ENCODE results near the gene NAALADL2. TPM values are rescaled to one million over a fixed set of nuclear protein-coding genes. Genes with fewer than 3 reads are reported as not detected.

NAALADL2 gene
- total RNA-seq, 1 donor: 23.5 TPM

DNA sequence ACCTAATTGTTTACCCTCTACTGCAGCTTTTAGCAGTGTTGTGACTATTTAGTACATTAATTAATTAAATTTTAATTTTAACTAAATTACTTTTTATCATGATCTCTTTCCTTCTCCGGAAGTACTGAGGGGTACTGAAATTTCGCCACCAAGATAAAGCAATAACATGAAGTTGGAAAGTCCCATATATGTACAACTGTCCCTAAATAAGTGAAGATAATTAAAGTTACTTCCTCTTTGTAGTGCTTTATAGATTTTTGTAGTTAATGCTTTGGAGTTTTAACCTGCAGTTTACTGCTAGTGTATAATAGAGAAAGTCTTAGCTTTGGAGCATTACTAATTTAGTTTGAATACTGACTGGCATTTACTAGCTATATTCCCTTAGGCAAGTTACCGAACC is 325.3 kb downstream of the NAALADL2 start:
- no peak overlapping the region for H3K4me2 ChIP-seq (ENCODE audit: insufficient read depth, low read length)
- H3K79me2 ChIP-seq (ENCODE audit: insufficient read depth, low read length): no peaks in the 10 kb centered on the region
- no peak for DNase-seq (ENCODE audit: insufficient read length, low spot score, missing footprints)
- H3K36me3 ChIP-seq (ENCODE audit: insufficient read depth, low read length): no peaks in the 10 kb centered on the region
- TF ChIP-seq, protein P1, sequence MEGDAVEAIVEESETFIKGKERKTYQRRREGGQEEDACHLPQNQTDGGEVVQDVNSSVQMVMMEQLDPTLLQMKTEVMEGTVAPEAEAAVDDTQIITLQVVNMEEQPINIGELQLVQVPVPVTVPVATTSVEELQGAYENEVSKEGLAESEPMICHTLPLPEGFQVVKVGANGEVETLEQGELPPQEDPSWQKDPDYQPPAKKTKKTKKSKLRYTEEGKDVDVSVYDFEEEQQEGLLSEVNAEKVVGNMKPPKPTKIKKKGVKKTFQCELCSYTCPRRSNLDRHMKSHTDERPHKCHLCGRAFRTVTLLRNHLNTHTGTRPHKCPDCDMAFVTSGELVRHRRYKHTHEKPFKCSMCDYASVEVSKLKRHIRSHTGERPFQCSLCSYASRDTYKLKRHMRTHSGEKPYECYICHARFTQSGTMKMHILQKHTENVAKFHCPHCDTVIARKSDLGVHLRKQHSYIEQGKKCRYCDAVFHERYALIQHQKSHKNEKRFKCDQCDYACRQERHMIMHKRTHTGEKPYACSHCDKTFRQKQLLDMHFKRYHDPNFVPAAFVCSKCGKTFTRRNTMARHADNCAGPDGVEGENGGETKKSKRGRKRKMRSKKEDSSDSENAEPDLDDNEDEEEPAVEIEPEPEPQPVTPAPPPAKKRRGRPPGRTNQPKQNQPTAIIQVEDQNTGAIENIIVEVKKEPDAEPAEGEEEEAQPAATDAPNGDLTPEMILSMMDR (IDR thresholded peaks at IDR 0.05; ENCODE audit: extremely low read depth, low read depth, low read length): no peak
- no peaks in the 10 kb centered on the region for H4K20me1 ChIP-seq (ENCODE audit: insufficient read depth, low read length)
- H3K4me1 ChIP-seq (ENCODE audit: insufficient read depth, low read length): no peaks in the 10 kb centered on the region
- H2AFZ ChIP-seq (ENCODE audit: low read length): no peak overlapping the region
- H3K4me3 ChIP-seq (ENCODE audit: insufficient read depth, low read length): no peak overlapping the region
- H3K27me3 ChIP-seq (ENCODE audit: insufficient read depth, low read length): no peaks in the 10 kb centered on the region
- H3K27ac ChIP-seq (ENCODE audit: low read depth, low read length): no peak overlapping the region
- H3K9me3 ChIP-seq (ENCODE audit: low read depth, low read length): no peaks in the 10 kb centered on the region

DNA sequence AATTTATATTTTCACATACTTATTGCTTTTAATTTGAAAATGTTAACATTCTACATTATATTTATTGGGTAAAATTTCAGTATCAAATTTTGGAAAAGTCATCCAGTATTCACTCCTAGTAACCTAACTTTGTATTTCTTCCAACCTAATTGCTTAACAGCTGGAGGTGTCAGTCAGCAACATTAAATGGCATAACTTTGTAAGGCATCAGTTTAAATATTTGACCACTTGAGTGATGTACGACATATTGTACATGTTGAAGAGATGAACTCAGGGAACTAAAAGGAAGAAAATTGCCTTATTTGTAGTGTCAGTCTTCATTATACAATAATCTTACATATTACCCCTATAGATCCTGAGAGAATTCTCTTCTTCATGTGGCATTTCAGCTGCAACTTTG is 326.8 kb downstream of the NAALADL2 start:
- Histone ChIP-seq H3K79me2 (ENCODE audit: insufficient read depth, low read length) (no peaks in the 10 kb centered on the region), H3K27me3 (ENCODE audit: insufficient read depth, low read length) (no peaks in the 10 kb centered on the region), H3K9me3 (ENCODE audit: low read depth, low read length) (no peaks in the 10 kb centered on the region), H3K27ac (ENCODE audit: low read depth, low read length) (no peak overlapping the region), H3K4me2 (ENCODE audit: insufficient read depth, low read length) (no peak overlapping the region), H4K20me1 (ENCODE audit: insufficient read depth, low read length) (no peaks in the 10 kb centered on the region), H3K36me3 (ENCODE audit: insufficient read depth, low read length) (no peaks in the 10 kb centered on the region), H2AFZ (ENCODE audit: low read length) (no peak overlapping the region), H3K4me1 (ENCODE audit: insufficient read depth, low read length) (no peaks in the 10 kb centered on the region), H3K4me3 (ENCODE audit: insufficient read depth, low read length) (no peak overlapping the region)
- TF ChIP-seq, protein P1 (IDR thresholded peaks at IDR 0.05; ENCODE audit: extremely low read depth, low read depth, low read length): no peak
- no peak for DNase-seq (ENCODE audit: insufficient read length, low spot score, missing footprints)

DNA sequence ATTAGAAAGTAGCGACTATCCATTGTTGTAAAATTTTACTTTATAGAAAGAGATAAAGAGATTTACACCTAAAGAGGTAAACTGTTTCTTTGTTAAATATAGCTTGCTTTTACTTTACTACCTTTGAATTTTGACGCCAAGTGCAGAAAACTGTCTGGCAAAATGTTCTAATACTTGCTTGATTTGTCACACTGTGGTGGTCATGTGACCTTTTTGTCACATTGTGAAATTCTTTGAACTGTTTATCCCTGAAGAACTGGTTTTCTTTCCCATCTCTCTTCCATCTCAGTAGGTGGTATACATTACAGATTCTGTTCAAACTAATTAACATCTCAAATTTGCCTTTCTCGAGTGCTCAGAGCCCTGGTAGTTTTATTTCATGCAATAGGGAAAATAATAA is 327.4 kb downstream of the NAALADL2 start:
- no peak overlapping the region for H3K27ac ChIP-seq (ENCODE audit: low read depth, low read length)
- TF ChIP-seq, protein P1 (IDR thresholded peaks at IDR 0.05; ENCODE audit: extremely low read depth, low read depth, low read length): no peak
- H3K9me3 ChIP-seq (ENCODE audit: low read depth, low read length): no peaks in the 10 kb centered on the region

DNA sequence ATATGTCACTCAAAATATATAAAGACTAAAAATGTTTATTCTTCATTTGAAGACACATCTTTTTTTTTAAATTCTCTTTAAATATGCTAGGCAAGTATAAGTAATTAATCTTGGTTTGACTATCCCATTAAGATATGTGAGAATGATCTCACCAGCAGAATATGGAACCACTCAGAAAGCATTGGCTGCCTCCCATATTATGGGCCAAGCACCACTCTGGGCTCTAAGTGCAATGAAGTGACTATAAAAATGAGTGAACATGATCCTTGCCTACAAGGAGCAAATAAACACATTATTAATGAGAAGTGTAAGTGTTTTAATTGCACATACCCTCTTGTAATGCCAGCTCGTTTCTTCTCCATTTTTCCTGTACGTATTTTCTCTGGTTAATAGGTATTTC is 328.5 kb downstream of the NAALADL2 start:
- TF ChIP-seq, protein P1 (IDR thresholded peaks at IDR 0.05; ENCODE audit: extremely low read depth, low read depth, low read length): no peak
- no peaks in the 10 kb centered on the region for H3K79me2 ChIP-seq (ENCODE audit: insufficient read depth, low read length)
- H2AFZ ChIP-seq (ENCODE audit: low read length): no peak overlapping the region
- H3K27ac ChIP-seq (ENCODE audit: low read depth, low read length): no peak overlapping the region
- no peaks in the 10 kb centered on the region for H3K9me3 ChIP-seq (ENCODE audit: low read depth, low read length)
- H3K4me1 ChIP-seq (ENCODE audit: insufficient read depth, low read length): no peaks in the 10 kb centered on the region
- no peaks in the 10 kb centered on the region for H3K36me3 ChIP-seq (ENCODE audit: insufficient read depth, low read length)
- H4K20me1 ChIP-seq (ENCODE audit: insufficient read depth, low read length): no peaks in the 10 kb centered on the region
- H3K4me2 ChIP-seq (ENCODE audit: insufficient read depth, low read length): no peak overlapping the region
- DNase-seq (ENCODE audit: insufficient read length, low spot score, missing footprints): no peak
- no peak overlapping the region for H3K4me3 ChIP-seq (ENCODE audit: insufficient read depth, low read length)
- H3K27me3 ChIP-seq (ENCODE audit: insufficient read depth, low read length): no peaks in the 10 kb centered on the region

More for the DNA sequence above, 327.4 kb downstream of the NAALADL2 start:
- Histone ChIP-seq H2AFZ (ENCODE audit: low read length) (no peak overlapping the region), H3K79me2 (ENCODE audit: insufficient read depth, low read length) (no peaks in the 10 kb centered on the region), H3K36me3 (ENCODE audit: insufficient read depth, low read length) (no peaks in the 10 kb centered on the region), H4K20me1 (ENCODE audit: insufficient read depth, low read length) (no peaks in the 10 kb centered on the region), H3K4me1 (ENCODE audit: insufficient read depth, low read length) (no peaks in the 10 kb centered on the region), H3K27me3 (ENCODE audit: insufficient read depth, low read length) (no peaks in the 10 kb centered on the region), H3K4me2 (ENCODE audit: insufficient read depth, low read length) (no peak overlapping the region), H3K4me3 (ENCODE audit: insufficient read depth, low read length) (no peak overlapping the region)
- no peak for DNase-seq (ENCODE audit: insufficient read length, low spot score, missing footprints)

Measured in osteoblast (primary cell).